K562 (cell line): Measurements from ENCODE around the gene HOXB6. TPM values are rescaled to one million over a fixed set of nuclear protein-coding genes. Genes with fewer than 3 reads are reported as not detected.

Experiments used
- CCNT2 ChIP-seq: IDR thresholded peaks from 2 replicates; pipeline ENCODE4 v1.6.1; 2011; ENCODE audit warnings: borderline replicate concordance, low read depth, mild to moderate bottlenecking, moderate library complexity, mixed read lengths, low read length; ENCODE audit not compliant: insufficient read length; ENCODE audit errors: extremely low read depth
- DDX20 ChIP-seq: fragments of 450-650 bp; IDR thresholded peaks from 2 replicates; pipeline ENCODE4 v1.6.1; 2016; ENCODE audit warnings: missing genetic modification characterization, low read depth, mild to moderate bottlenecking, missing compliant biosample characterization, moderate library complexity
- ETS2 ChIP-seq: IDR thresholded peaks from 2 replicates; pipeline ENCODE4 v1.6.1; 2016; ENCODE audit warnings: borderline replicate concordance, missing genetic modification characterization, mild to moderate bottlenecking, moderate library complexity, missing compliant biosample characterization; ENCODE audit not compliant: poor library complexity, severe bottlenecking
- FOXK2 ChIP-seq, 2 experiments: fragments of 450-650 bp; IDR thresholded peaks in 1 of 2; conservative IDR thresholded peaks in 1 of 2; 2 replicates each; pipeline ENCODE4 v1.6.1; 2016; ENCODE audit warnings: low read depth in 2 of 2, mild to moderate bottlenecking in 1 of 2
- GABPB2 ChIP-seq: fragments of 250-450 bp; sonication (Bioruptor Pico); conservative IDR thresholded peaks from 2 replicates; pipeline ENCODE4 v1.5.1; 2021; ENCODE audit warnings: mild to moderate bottlenecking
- HDGF ChIP-seq: fragments of 450-650 bp; IDR thresholded peaks from 2 replicates; pipeline ENCODE4 v1.6.1; 2016
- HLTF ChIP-seq: fragments of 450-650 bp; IDR thresholded peaks from 2 replicates; pipeline ENCODE4 v1.6.1; 2016
- HMG20A ChIP-seq: fragments of 450-650 bp; formaldehyde crosslinking; conservative IDR thresholded peaks from 2 replicates; pipeline ENCODE4 v1.4.0; 2020; ENCODE audit warnings: mild to moderate bottlenecking, mixed read lengths
- KDM2B ChIP-seq: fragments of 250-450 bp; sonication (Bioruptor Pico); IDR thresholded peaks from 2 replicates; pipeline ENCODE4 v1.8.0; 2021; ENCODE audit warnings: mild to moderate bottlenecking, moderate library complexity
- KDM4B ChIP-seq, 2 experiments: fragments of 450-650 bp in 1 of 2; sonication (generic) in 1 of 2; IDR thresholded peaks; 2 replicates each; pipeline ENCODE4 v1.6.1; 2016 to 2017; ENCODE audit warnings: borderline replicate concordance in 2 of 2, antibody characterized with exemption in 1 of 2, low read depth in 1 of 2, mild to moderate bottlenecking in 1 of 2
- L3MBTL2 ChIP-seq: fragments of 450-650 bp; IDR thresholded peaks from 2 replicates; pipeline ENCODE4 v1.6.1; 2016; ENCODE audit warnings: mild to moderate bottlenecking, moderate library complexity
- MED1 ChIP-seq: sonication (generic); formaldehyde crosslinking; IDR thresholded peaks from 2 replicates; pipeline ENCODE4 v1.8.1; 2023; ENCODE audit warnings: missing genetic modification reagents, borderline replicate concordance
- NEUROD1 ChIP-seq: fragments of 150-350 bp; IDR thresholded peaks from 2 replicates; pipeline ENCODE4 v1.6.1; 2014; ENCODE audit warnings: borderline replicate concordance, low read length, low read depth; ENCODE audit not compliant: partially characterized antibody
- NFRKB ChIP-seq: fragments of 450-650 bp; IDR thresholded peaks from 2 replicates; pipeline ENCODE4 v1.6.1; 2016; ENCODE audit warnings: low read depth
- RFX1 ChIP-seq: fragments of 450-650 bp; IDR thresholded peaks from 2 replicates; pipeline ENCODE4 v1.6.1; 2016; ENCODE audit warnings: mild to moderate bottlenecking, moderate library complexity
- SRSF7 ChIP-seq: fragments of 200-400 bp; formaldehyde crosslinking; optimal IDR thresholded peaks from 2 replicates; pipeline ENCODE3; 2017; ENCODE audit warnings: mild to moderate bottlenecking, low read depth, low read length
- STAT5A ChIP-seq: IDR thresholded peaks from 2 replicates; pipeline ENCODE4 v1.6.1; 2012; ENCODE audit warnings: low read length, inconsistent platforms, borderline replicate concordance
- ZBTB8A ChIP-seq: fragments of 450-650 bp; IDR thresholded peaks from 2 replicates; pipeline ENCODE4 v1.6.1; 2018; ENCODE audit warnings: mild to moderate bottlenecking, moderate library complexity; ENCODE audit not compliant: partially characterized antibody
- ZC3H8 ChIP-seq: fragments of 450-650 bp; IDR thresholded peaks from 2 replicates; pipeline ENCODE4 v1.6.1; 2017
- ZNF174 ChIP-seq: fragments of 250-450 bp; sonication (Bioruptor Pico); IDR thresholded peaks from 2 replicates; pipeline ENCODE4 v1.4.0; 2020; ENCODE audit warnings: mild to moderate bottlenecking
- ZNF282 ChIP-seq: sonication (generic); formaldehyde crosslinking; IDR thresholded peaks from 2 replicates; pipeline ENCODE4 v1.8.1; 2023; ENCODE audit warnings: missing genetic modification reagents
- ZNF324 ChIP-seq: fragments of 250-450 bp; sonication (Bioruptor Pico); IDR thresholded peaks from 2 replicates; pipeline ENCODE4 v1.4.0; 2020; ENCODE audit warnings: mild to moderate bottlenecking
- ZNF586 ChIP-seq: fragments of 450-650 bp; formaldehyde crosslinking; conservative IDR thresholded peaks from 2 replicates; pipeline ENCODE4 v1.4.0; 2020; ENCODE audit warnings: mild to moderate bottlenecking, moderate library complexity
- ZNF75A ChIP-seq: fragments of 450-650 bp; formaldehyde crosslinking; IDR thresholded peaks from 2 replicates; pipeline ENCODE4 v1.4.0; 2020; ENCODE audit warnings: mild to moderate bottlenecking
- ZZZ3 ChIP-seq: fragments of 450-650 bp; IDR thresholded peaks from 2 replicates; pipeline ENCODE4 v1.6.1; 2016; ENCODE audit warnings: antibody characterized with exemption, mild to moderate bottlenecking, moderate library complexity
- polyA plus RNA-seq, 8 experiments: library from polyadenylated mRNA; depleted of rRNA in 4 of 8; stranded (reverse) in 5 of 8; unstranded in 3 of 8; fragments of >200 nt; fragmentation: Nextera tagmentation in 2 of 8; fragmentation: Illumina TruSeq in 1 of 8; extraction: Ambion mirVana in 2 of 8; extraction: Trizol in 1 of 8; gene quantifications; 2 replicates each; pipeline versions ENCODE4 v1.2.1 to v1.2.3, GENCODE V29; 2011 to 2014; ENCODE audit warnings: inconsistent platforms in 1 of 8, missing spikeins in 1 of 8
- total RNA-seq, 7 experiments: library from RNA; depleted of rRNA in 6 of 7; stranded (reverse); fragments of >200 nt in 6 of 7; fragmentation: Illumina TruSeq in 2 of 7; extraction: Trizol in 2 of 7; gene quantifications; 2 replicates each; pipeline versions ENCODE4 v1.2.1 to v1.2.3, GENCODE V29; 2011 to 2021; ENCODE audit warnings: low replicate concordance in 1 of 7
- TF ChIP-seq, protein P1 (sequence below): fragments of 250-450 bp; sonication (Bioruptor Pico); IDR thresholded peaks from 2 replicates; pipeline ENCODE4 v1.5.0; 2021
- TF ChIP-seq, protein P2 (sequence below): fragments of 200-800 bp; sonication (Bioruptor generic); IDR thresholded peaks from 2 replicates; pipeline ENCODE4 v1.6.1; 2017; ENCODE audit warnings: missing genetic modification characterization, missing compliant biosample characterization
- TF ChIP-seq, protein P3 (sequence below): fragments of 450-650 bp; IDR thresholded peaks from 2 replicates; pipeline ENCODE4 v1.6.1; 2016; ENCODE audit warnings: missing biosample characterization, missing genetic modification characterization

The HOXB6 gene
- total and polyA plus RNA-seq, 9 of the 15 experiments (the other 6 are each of a cell fraction or from before 2014, with no cell fraction given), result 1.2 to 14.8 (median 4.9) TPM

DNA sequence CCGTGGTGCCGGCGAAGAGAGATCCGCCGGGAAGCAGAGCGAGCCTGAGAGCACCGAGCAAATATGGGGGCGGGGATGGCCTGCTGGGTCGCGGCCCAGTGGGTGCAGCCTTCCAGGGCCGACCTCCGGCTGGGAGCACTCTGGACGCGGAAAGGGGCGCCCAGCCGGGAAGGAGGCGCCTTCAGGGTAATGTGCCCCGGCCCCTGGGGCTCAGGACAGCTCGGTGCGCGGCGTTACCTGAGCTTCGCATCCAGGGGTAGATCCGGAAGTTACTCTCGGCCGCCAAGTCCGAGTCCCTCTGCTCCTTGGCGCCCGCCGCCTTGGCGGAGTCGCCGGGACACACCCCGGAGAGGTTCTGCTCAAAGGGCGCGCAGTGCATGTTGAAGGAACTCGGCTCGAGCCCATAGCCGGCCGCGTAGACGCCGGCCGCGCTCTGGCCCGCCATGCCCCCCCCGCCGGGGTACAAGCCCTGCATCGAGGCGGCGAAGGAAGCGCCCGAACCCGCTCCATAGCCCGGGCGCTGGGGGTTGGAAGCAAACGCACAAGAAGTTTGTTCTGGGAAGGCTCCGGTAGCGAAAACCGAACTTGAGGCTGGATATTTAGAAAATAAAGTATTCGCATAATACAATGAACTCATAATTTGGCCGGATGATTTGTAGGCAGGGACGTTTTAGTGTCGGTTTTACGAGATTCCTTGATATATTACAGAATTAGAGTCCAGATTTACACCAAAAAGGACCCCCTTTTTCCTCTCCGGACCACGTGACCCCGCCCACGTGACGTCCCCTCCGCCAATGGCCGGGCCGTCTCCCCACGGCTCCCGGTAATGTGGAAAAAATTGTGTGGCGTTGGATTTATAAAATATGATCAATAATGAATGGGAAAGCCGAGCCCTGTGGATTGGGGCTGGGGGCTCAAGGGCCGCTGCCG, 5.8 kb upstream of the HOXB6 start, which contains the start of gene HOXB7 (continued):
- TF ChIP-seq ZNF75A (CRISPR knock-in tag), result no peak
- TF ChIP-seq, protein P1, sequence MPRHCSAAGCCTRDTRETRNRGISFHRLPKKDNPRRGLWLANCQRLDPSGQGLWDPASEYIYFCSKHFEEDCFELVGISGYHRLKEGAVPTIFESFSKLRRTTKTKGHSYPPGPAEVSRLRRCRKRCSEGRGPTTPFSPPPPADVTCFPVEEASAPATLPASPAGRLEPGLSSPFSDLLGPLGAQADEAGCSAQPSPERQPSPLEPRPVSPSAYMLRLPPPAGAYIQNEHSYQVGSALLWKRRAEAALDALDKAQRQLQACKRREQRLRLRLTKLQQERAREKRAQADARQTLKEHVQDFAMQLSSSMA, result no peak
- no peak for TF ChIP-seq ETS2 (tag)
- TF ChIP-seq ZNF174 (CRISPR knock-in tag), result no peak
- TF ChIP-seq FOXK2 (conservative IDR thresholded peaks at IDR 0.05 in 1 of 2, IDR thresholded peaks at IDR 0.05 in 1 of 2; ENCODE audit: low read depth in 2 of 2), result no peak
- no peak for TF ChIP-seq NEUROD1
- no peak for TF ChIP-seq ZNF586 (CRISPR knock-in tag)
- TF ChIP-seq, protein P2, sequence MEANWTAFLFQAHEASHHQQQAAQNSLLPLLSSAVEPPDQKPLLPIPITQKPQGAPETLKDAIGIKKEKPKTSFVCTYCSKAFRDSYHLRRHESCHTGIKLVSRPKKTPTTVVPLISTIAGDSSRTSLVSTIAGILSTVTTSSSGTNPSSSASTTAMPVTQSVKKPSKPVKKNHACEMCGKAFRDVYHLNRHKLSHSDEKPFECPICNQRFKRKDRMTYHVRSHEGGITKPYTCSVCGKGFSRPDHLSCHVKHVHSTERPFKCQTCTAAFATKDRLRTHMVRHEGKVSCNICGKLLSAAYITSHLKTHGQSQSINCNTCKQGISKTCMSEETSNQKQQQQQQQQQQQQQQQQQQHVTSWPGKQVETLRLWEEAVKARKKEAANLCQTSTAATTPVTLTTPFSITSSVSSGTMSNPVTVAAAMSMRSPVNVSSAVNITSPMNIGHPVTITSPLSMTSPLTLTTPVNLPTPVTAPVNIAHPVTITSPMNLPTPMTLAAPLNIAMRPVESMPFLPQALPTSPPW (CRISPR knock-in tag), result peak; percentile 71
- TF ChIP-seq HMG20A (CRISPR knock-in tag), result no peak
- 0 out of 2 replicates have a peak, but pooled peaks have one; percentile 50 for TF ChIP-seq NFRKB
- TF ChIP-seq KDM2B (CRISPR knock-in tag), result no peak
- TF ChIP-seq KDM4B (IDR thresholded peaks at IDR 0.05; ENCODE audit: borderline replicate concordance in 2 of 2, low read depth in 1 of 2), result peak in 1 of 2 experiments; percentile 42; a peak in 1 of 4 replicates
- TF ChIP-seq HLTF, result no peak
- TF ChIP-seq GABPB2 (CRISPR knock-in tag), result no peak
- TF ChIP-seq SRSF7, result no peak
- TF ChIP-seq ZNF282, result no peak
- no peak for TF ChIP-seq ZZZ3
- TF ChIP-seq HDGF, result no peak
- TF ChIP-seq, protein P3, sequence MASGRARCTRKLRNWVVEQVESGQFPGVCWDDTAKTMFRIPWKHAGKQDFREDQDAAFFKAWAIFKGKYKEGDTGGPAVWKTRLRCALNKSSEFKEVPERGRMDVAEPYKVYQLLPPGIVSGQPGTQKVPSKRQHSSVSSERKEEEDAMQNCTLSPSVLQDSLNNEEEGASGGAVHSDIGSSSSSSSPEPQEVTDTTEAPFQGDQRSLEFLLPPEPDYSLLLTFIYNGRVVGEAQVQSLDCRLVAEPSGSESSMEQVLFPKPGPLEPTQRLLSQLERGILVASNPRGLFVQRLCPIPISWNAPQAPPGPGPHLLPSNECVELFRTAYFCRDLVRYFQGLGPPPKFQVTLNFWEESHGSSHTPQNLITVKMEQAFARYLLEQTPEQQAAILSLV (tag), result no peak
- no peak for TF ChIP-seq DDX20 (tag)
- TF ChIP-seq ZNF324 (CRISPR knock-in tag), result no peak
- peak; percentile 31 for TF ChIP-seq CCNT2
- TF ChIP-seq RFX1, result no peak
- TF ChIP-seq ZC3H8, result no peak
- TF ChIP-seq STAT5A, result no peak
- no peak for TF ChIP-seq ZBTB8A
- peak; percentile 75 for TF ChIP-seq L3MBTL2
- TF ChIP-seq MED1 (CRISPR knock-in tag), result no peak
